HepG2 (cell line): ENCODE results near the gene GRID1. TPM values are rescaled to one million over a fixed set of nuclear protein-coding genes. Genes with fewer than 3 reads are reported as not detected.

Source experiments
- ATAC-seq: fragments of 200-7000 bp; cut with Tn5 transposase; 3 replicates; pipeline ENCODE4 v1.9.1; 2020; ENCODE audit warnings: mild to moderate bottlenecking, moderate library complexity
- BruUV-seq: library from RNA; stranded (reverse); fragments of 400-500 nt; replicated peaks from 2 replicates; lab custom pipeline; 2021; lab: Mats Ljungman, UMichigan
- CTCF ChIA-PET: fragments of 300-600 bp; formaldehyde crosslinking; extraction: SDS; loops from one replicate; lab custom pipeline; 2021; ENCODE audit warnings: low total read pairs, inconsistent platforms, low intra/inter-chr PET ratio; lab: Yijun Ruan, JAX
- POLR2A ChIA-PET: fragments of 350-600 bp; sonication (Branson Sonifier 250); formaldehyde crosslinking; loops from one replicate; lab custom pipeline; 2020; ENCODE audit warnings: antibody characterized with exemption, inconsistent platforms; lab: Yijun Ruan, JAX
- DNase-seq: peaks from one replicate; pipeline ENCODE4 v3.0.0-alpha.2; 2015; ENCODE audit warnings: low spot score
- FAIRE-seq: peaks from 3 replicates; lab custom pipeline; 2011; peaks lifted over from hg19 to GRCh38; lab: Jason Lieb, UNC
- H2AFZ ChIP-seq: one replicate; pipeline ENCODE4 v1.6.1; 2011; ENCODE audit warnings: low read length, inconsistent platforms
- H3K27ac ChIP-seq: fragments of 300-600 bp; 3 replicates; pipeline ENCODE4 v1.8.0; 2011; ENCODE audit warnings: mixed run types, mild to moderate bottlenecking, mixed read lengths, low read length, inconsistent platforms; ENCODE audit not compliant: insufficient read depth; ENCODE audit errors: extremely low read length
- H3K27me3 ChIP-seq, 2 experiments: fragments of 200-600 bp in 1 of 2; 2 replicates in 1 of 2; 3 replicates in 1 of 2; pipeline versions ENCODE4 v1.6.0 to v1.8.0; 2011; ENCODE audit warnings: low read length in 2 of 2, mild to moderate bottlenecking in 2 of 2, moderate library complexity in 2 of 2, inconsistent platforms in 1 of 2; ENCODE audit not compliant: insufficient read depth in 2 of 2, control insufficient read depth in 1 of 2
- H3K36me3 ChIP-seq, 2 experiments: fragments of 200-600 bp in 1 of 2; replicated peaks in 1 of 2; 2 replicates in 1 of 2; 3 replicates in 1 of 2; pipeline versions ENCODE4 v1.5.1 to v1.8.0; 2011; ENCODE audit warnings: low read length in 2 of 2, inconsistent platforms in 1 of 2; ENCODE audit not compliant: insufficient read depth in 2 of 2, control insufficient read depth in 1 of 2
- H3K4me1 ChIP-seq: 2 replicates; pipeline ENCODE4 v1.5.1; 2012; ENCODE audit warnings: low read length, inconsistent platforms; ENCODE audit not compliant: insufficient read depth
- H3K4me2 ChIP-seq: 2 replicates; pipeline ENCODE4 v1.6.0; 2011; ENCODE audit warnings: low read depth, low read length, inconsistent platforms
- H3K4me3 ChIP-seq, 3 experiments: fragments of 200-600 bp in 1 of 3; sonication (generic), shearing (Covaris generic) in 1 of 3; replicated peaks in 1 of 3; 2 replicates each; pipeline ENCODE4 v1.5.1; 2011 to 2016; ENCODE audit warnings: low read length in 3 of 3, inconsistent platforms in 2 of 3, low read depth in 2 of 3, mild to moderate bottlenecking in 2 of 3, control low read depth in 1 of 3, mixed read lengths in 1 of 3; ENCODE audit not compliant: insufficient read depth in 1 of 3
- H3K79me2 ChIP-seq: one replicate; pipeline ENCODE4 v1.6.1; 2011; ENCODE audit warnings: low read length, inconsistent platforms; ENCODE audit not compliant: insufficient read depth
- H3K9ac ChIP-seq: 2 replicates; pipeline ENCODE4 v1.6.0; 2011; ENCODE audit warnings: mild to moderate bottlenecking, low read depth, low read length, inconsistent platforms; ENCODE audit not compliant: insufficient read depth
- H3K9me3 ChIP-seq: 2 replicates; pipeline ENCODE4 v1.5.1; 2012; ENCODE audit warnings: mild to moderate bottlenecking, low read length
- H4K20me1 ChIP-seq: 2 replicates; pipeline ENCODE4 v1.6.0; 2011; ENCODE audit warnings: inconsistent platforms, mild to moderate bottlenecking, low read length, moderate library complexity; ENCODE audit not compliant: insufficient read depth
- GPN1 ChIP-seq: sonication (generic); formaldehyde crosslinking; IDR thresholded peaks from 2 replicates; pipeline ENCODE4 v1.5.1; 2020; ENCODE audit warnings: missing genetic modification reagents, borderline replicate concordance
- HOXD1 ChIP-seq: sonication (generic); formaldehyde crosslinking; IDR thresholded peaks from 2 replicates; pipeline ENCODE4 v1.5.0; 2020; ENCODE audit warnings: missing genetic modification reagents
- MTF1 ChIP-seq: sonication (generic); formaldehyde crosslinking; IDR thresholded peaks from 2 replicates; pipeline ENCODE4 v1.5.0; 2020; ENCODE audit warnings: missing genetic modification reagents
- PHF21A ChIP-seq: sonication (generic); formaldehyde crosslinking; IDR thresholded peaks from 2 replicates; pipeline ENCODE4 v1.5.0; 2020; ENCODE audit warnings: mild to moderate bottlenecking, missing genetic modification reagents
- RAD21 ChIP-seq: fragments of 450-650 bp; formaldehyde crosslinking; IDR thresholded peaks from 2 replicates; pipeline ENCODE4 v1.5.0; 2020; ENCODE audit warnings: mild to moderate bottlenecking
- REXO4 ChIP-seq: sonication (generic); formaldehyde crosslinking; IDR thresholded peaks from 2 replicates; pipeline ENCODE4 v1.8.0; 2022; ENCODE audit warnings: missing genetic modification reagents, mild to moderate bottlenecking, borderline replicate concordance
- SKI ChIP-seq: fragments of 450-650 bp; IDR thresholded peaks from one replicate; pipeline ENCODE4 v1.6.1; 2018; ENCODE audit warnings: mild to moderate bottlenecking; ENCODE audit not compliant: partially characterized antibody
- SRF ChIP-seq: IDR thresholded peaks from 2 replicates; pipeline ENCODE4 v1.6.1; 2011; ENCODE audit warnings: mild to moderate bottlenecking, low read depth, low read length, moderate library complexity
- SRSF4 ChIP-seq: fragments of 200-400 bp; formaldehyde crosslinking; IDR thresholded peaks from one replicate; pipeline ENCODE4 v1.6.1; 2018; ENCODE audit warnings: mild to moderate bottlenecking, low read depth, low read length, moderate library complexity; ENCODE audit not compliant: poor library complexity, severe bottlenecking
- TCF7L2 ChIP-seq: IDR thresholded peaks from 2 replicates; pipeline ENCODE4 v1.6.1; 2011; ENCODE audit warnings: mild to moderate bottlenecking, low read depth, low read length, moderate library complexity
- THYN1 ChIP-seq: sonication (generic); formaldehyde crosslinking; IDR thresholded peaks from 2 replicates; pipeline ENCODE4 v1.8.1; 2023; ENCODE audit warnings: low read depth, mild to moderate bottlenecking, moderate library complexity, missing genetic modification reagents, borderline replicate concordance
- ZMYM3 ChIP-seq: sonication (generic); formaldehyde crosslinking; IDR thresholded peaks from 2 replicates; pipeline ENCODE4 v1.5.1; 2020; ENCODE audit warnings: mild to moderate bottlenecking, missing genetic modification reagents
- ZNF547 ChIP-seq: sonication (generic); formaldehyde crosslinking; IDR thresholded peaks from 2 replicates; pipeline ENCODE4 v1.5.1; 2020; ENCODE audit warnings: mild to moderate bottlenecking, missing genetic modification reagents
- ZNF773 ChIP-seq: sonication (generic); formaldehyde crosslinking; IDR thresholded peaks from 2 replicates; pipeline ENCODE4 v1.4.0; 2020; ENCODE audit warnings: missing genetic modification reagents, borderline replicate concordance
- WGBS: methylation state at CpG from one replicate; pipeline ENCODE4 v1.1.6; 2017; ENCODE audit warnings: low lambda C conversion rate; 5-methylcytosine and 5-hydroxymethylcytosine counted together
- in situ Hi-C: cut with HindIII; loops from 2 replicates; pipeline ENCODE4 v1.10.0; 2017; ENCODE audit warnings: low pct_unique_long_range_greater_than_20kb; ENCODE audit not compliant: extremely low pct_ligation_motif_present
- intact Hi-C: fragments of 100-400 bp; cut with micrococcal nuclease; formaldehyde crosslinking; loops from one replicate; pipeline ENCODE4 v1.10.0; 2022; ENCODE audit not compliant: unreplicated experiment
- polyA plus RNA-seq, 8 experiments: library from polyadenylated mRNA; depleted of rRNA in 3 of 8; stranded (reverse) in 7 of 8; unstranded in 1 of 8; fragments of >200 nt; fragmentation: Illumina TruSeq in 4 of 8; extraction: Trizol in 4 of 8; gene quantifications; 2 replicates each; pipeline versions ENCODE4 v1.2.1 to v1.2.3, GENCODE V29; 2011 to 2016; ENCODE audit warnings: low read depth in 4 of 8, missing spikeins in 1 of 8, mixed read lengths in 1 of 8; ENCODE audit not compliant: insufficient read depth in 1 of 8
- total RNA-seq, 5 experiments: library from RNA; depleted of rRNA; stranded (reverse); fragments of >200 nt; fragmentation: Illumina TruSeq; extraction: Trizol; gene quantifications; 2 replicates each; pipeline ENCODE4 v1.2.3, GENCODE V29; 2016; ENCODE audit warnings: low read depth in 1 of 5
- TF ChIP-seq, protein P1 (sequence below): sonication (generic); formaldehyde crosslinking; IDR thresholded peaks from 2 replicates; pipeline ENCODE4 v1.8.1; 2023; ENCODE audit warnings: mild to moderate bottlenecking, inconsistent platforms, moderate library complexity, missing genetic modification reagents, borderline replicate concordance
- TF ChIP-seq, protein P2 (sequence below): sonication (generic); formaldehyde crosslinking; IDR thresholded peaks from 2 replicates; pipeline ENCODE4; 2020; ENCODE audit warnings: missing genetic modification reagents, mild to moderate bottlenecking, borderline replicate concordance

Gene GRID1
- total and polyA plus RNA-seq, 2 of the 13 experiments (the other 11 are each of a cell fraction or from before 2014, with no cell fraction given) = 0.05 TPM; not detected in 1

DNA sequence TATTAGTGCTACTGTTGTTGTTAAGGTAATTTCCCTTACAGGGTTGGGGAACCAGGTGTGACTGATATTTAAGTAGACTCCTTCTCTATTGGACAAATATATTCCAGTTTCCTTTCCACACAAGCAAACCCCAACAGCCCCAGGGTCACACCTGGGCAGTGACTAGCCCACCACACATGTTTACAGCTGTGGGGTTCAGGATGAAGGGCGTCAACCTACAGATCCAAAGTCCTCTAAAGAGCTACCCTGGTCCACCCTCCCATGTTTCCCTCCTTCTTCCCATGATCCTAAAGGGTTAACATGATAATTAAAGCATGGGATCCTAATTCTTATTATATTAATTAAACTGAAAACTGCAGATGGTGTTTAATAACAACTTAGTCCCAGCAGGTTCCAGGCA lies 701.5 kb downstream of the GRID1 start:
- no TSS peak for BruUV-seq
- Histone ChIP-seq H3K79me2 (no peaks in the 10 kb centered on the region), H3K9ac (no peak overlapping the region), H3K4me3 (no peak overlapping the region), H3K4me1 (no peaks in the 10 kb centered on the region), H3K27ac (no peak overlapping the region), H3K36me3 (no peaks in the 10 kb centered on the region), H3K4me2 (no peak overlapping the region), H3K27me3 (no peaks in the 10 kb centered on the region), H3K9me3 (no peaks in the 10 kb centered on the region), H2AFZ (no peak overlapping the region), H4K20me1 (no peaks in the 10 kb centered on the region)
- FAIRE-seq = no peak
- in situ Hi-C loops = no loop called here
- ATAC-seq = no peak
- 0% methylated on average over 1 of the region's 1 CpG for WGBS
- CTCF ChIA-PET = no interaction called here
- no peak for DNase-seq
- POLR2A ChIA-PET = no interaction called here
- intact Hi-C loops = no loop called here
- TF ChIP-seq ZMYM3 (no peak), THYN1 (no peak), ZNF773 (CRISPR knock-in tag) (no peak), MTF1 (CRISPR knock-in tag) (no peak), SRF (no peak), TCF7L2 (no peak), GPN1 (CRISPR knock-in tag) (no peak), SRSF4 (no peak), HOXD1 (no peak), ZNF547 (CRISPR knock-in tag) (no peak), REXO4 (CRISPR knock-in tag) (no peak)

DNA sequence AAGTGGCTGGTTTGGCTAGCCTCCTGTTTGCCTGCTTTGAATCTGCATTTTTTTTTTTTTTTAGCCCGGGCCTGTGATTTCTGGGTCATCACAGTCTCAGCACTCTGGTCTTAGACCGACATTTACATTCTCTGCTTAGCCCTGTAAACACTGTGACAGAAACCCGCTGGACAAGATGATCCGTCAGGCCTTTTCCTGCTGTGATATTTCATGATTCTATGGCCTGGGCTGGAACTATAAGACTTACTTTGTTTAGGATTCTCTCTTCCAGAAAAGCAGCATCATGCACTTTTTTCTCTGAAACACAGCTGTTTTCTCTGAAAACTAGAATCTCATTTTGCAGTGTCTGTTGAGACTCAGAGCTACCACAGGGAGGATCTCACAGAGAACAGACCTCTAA lies 705.5 kb downstream of the GRID1 start:
- Histone ChIP-seq H4K20me1 (no peaks in the 10 kb centered on the region), H3K9ac (no peak overlapping the region), H3K9me3 (no peaks in the 10 kb centered on the region), H3K4me3 (no peak overlapping the region), H3K4me1 (no peaks in the 10 kb centered on the region), H3K4me2 (no peak overlapping the region), H2AFZ (no peak overlapping the region), H3K79me2 (no peaks in the 10 kb centered on the region), H3K36me3 (no peaks in the 10 kb centered on the region), H3K27ac (no peak overlapping the region), H3K27me3 (no peaks in the 10 kb centered on the region)
- BruUV-seq = no TSS peak
- DNase-seq = no peak
- CTCF ChIA-PET = no interaction called here
- ATAC-seq = no peak
- in situ Hi-C loops = no loop called here
- intact Hi-C loops = no loop called here
- WGBS = 33% methylated on average over 4 of the region's 4 CpGs
- POLR2A ChIA-PET = no interaction called here
- no peak for FAIRE-seq
- TF ChIP-seq RAD21 (CRISPR knock-in tag) (no peak), PHF21A (CRISPR knock-in tag) (no peak), SKI (no peak), SRF (no peak)
- TF ChIP-seq, protein P1, sequence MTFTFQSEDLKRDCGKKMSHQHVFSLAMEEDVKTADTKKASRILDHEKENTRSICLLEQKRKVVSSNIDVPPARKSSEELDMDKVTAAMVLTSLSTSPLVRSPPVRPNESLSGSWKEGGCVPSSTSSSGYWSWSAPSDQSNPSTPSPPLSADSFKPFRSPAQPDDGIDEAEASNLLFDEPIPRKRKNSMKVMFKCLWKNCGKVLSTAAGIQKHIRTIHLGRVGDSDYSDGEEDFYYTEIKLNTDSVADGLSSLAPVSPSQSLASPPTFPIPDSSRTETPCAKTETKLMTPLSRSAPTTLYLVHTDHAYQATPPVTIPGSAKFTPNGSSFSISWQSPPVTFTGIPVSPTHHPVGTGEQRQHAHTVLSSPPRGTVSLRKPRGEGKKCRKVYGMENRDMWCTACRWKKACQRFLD (CRISPR knock-in tag) = no peak
- TF ChIP-seq, protein P2, sequence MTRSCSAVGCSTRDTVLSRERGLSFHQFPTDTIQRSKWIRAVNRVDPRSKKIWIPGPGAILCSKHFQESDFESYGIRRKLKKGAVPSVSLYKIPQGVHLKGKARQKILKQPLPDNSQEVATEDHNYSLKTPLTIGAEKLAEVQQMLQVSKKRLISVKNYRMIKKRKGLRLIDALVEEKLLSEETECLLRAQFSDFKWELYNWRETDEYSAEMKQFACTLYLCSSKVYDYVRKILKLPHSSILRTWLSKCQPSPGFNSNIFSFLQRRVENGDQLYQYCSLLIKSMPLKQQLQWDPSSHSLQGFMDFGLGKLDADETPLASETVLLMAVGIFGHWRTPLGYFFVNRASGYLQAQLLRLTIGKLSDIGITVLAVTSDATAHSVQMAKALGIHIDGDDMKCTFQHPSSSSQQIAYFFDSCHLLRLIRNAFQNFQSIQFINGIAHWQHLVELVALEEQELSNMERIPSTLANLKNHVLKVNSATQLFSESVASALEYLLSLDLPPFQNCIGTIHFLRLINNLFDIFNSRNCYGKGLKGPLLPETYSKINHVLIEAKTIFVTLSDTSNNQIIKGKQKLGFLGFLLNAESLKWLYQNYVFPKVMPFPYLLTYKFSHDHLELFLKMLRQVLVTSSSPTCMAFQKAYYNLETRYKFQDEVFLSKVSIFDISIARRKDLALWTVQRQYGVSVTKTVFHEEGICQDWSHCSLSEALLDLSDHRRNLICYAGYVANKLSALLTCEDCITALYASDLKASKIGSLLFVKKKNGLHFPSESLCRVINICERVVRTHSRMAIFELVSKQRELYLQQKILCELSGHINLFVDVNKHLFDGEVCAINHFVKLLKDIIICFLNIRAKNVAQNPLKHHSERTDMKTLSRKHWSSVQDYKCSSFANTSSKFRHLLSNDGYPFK (CRISPR knock-in tag) = no peak
